ENCODE results near the gene CDH9.

- TF ChIP-seq CTCF (IDR thresholded peaks at IDR 0.05) (no peak), POLR2A (IDR thresholded peaks at IDR 0.05; ENCODE audit: low read depth) (no peak), EP300 (IDR thresholded peaks at IDR 0.05) (no peak)
These were observed 106.1 kb downstream of the CDH9 start for GRCh38 chr5:26932238-26932637.
